Measurements from ENCODE around the gene SYK. TPM values are rescaled to one million over a fixed set of nuclear protein-coding genes. Genes with fewer than 3 reads are reported as not detected.

SYK gene
- polyA plus RNA-seq, 3 donors: 28.9 to 33.3 (median 31.1) TPM

GRCh38 chr9:90821697-90822096 lies 20.1 kb downstream of the SYK start:
- DNase-seq (ENCODE audit: low read depth in 3 of 3, low spot score in 2 of 3): no peak

- no peak for DNase-seq (ENCODE audit: low read depth in 3 of 3, low spot score in 2 of 3)
Measured at GRCh38 chr9:90822866-90823265, 21.2 kb downstream of the SYK start.

GRCh38 chr9:90825586-90825985 lies 24.0 kb downstream of the SYK start:
- no peak for DNase-seq (ENCODE audit: low read depth in 3 of 3, low spot score in 2 of 3)

- DNase-seq (ENCODE audit: low read depth in 3 of 3, low spot score in 2 of 3): no peak
Measured at GRCh38 chr9:90826326-90827020, 24.9 kb downstream of the SYK start.

GRCh38 chr9:90827181-90827871 lies 25.7 kb downstream of the SYK start:
- no peak for DNase-seq (ENCODE audit: low read depth in 3 of 3, low spot score in 2 of 3)

- DNase-seq (ENCODE audit: low read depth in 3 of 3, low spot score in 2 of 3): no peak
Measured at GRCh38 chr9:90830051-90830450, 28.4 kb downstream of the SYK start.

DNA sequence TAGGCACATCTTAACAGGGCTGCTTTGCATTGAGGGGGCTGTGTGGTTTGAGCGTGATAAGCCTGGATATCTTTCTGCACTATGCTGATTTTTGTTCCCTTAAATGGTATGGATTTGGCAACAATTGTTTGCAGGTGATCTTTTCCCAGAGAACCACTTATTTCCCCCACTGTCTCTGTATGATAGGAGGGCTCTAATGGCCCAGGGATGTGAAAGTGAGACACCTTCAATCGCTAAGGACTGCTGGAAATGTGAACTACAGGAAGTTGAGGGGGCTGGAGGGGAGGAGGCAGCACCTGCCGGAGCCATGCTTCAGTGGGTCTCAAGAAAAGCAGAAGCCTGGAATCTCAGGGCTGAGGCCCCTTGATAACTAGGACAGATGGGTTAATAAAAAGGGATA lies 29.4 kb downstream of the SYK start:
- DNase-seq (ENCODE audit: low read depth in 3 of 3, low spot score in 2 of 3): no peak

DNA sequence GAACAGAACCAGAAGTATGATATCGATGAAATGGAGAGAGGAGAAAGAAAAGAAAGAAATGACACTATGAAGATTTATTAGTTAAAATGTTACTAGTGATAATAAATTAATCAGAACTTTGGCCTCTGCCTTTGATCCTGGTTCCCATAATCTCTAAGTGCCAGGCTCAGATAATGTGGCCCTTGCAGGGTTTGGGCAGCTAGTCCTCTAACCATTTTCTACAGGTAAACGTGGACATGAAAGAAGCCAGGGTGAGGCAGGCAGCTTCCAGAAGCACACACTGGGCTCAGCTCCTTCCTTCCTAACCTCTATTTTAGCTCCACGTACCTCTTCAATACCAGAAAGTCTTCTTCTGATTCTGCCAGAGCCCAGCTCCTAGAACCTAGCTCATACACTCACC lies 30.6 kb downstream of the SYK start:
- DNase-seq (ENCODE audit: low read depth in 3 of 3, low spot score in 2 of 3): no peak

- no peak for DNase-seq (ENCODE audit: low read depth in 3 of 3, low spot score in 2 of 3)
Measured at GRCh38 chr9:90834828-90835595, 33.4 kb downstream of the SYK start.

GRCh38 chr9:90836411-90837080 lies 34.9 kb downstream of the SYK start:
- DNase-seq (ENCODE audit: low read depth in 3 of 3, low spot score in 2 of 3): no peak

DNA sequence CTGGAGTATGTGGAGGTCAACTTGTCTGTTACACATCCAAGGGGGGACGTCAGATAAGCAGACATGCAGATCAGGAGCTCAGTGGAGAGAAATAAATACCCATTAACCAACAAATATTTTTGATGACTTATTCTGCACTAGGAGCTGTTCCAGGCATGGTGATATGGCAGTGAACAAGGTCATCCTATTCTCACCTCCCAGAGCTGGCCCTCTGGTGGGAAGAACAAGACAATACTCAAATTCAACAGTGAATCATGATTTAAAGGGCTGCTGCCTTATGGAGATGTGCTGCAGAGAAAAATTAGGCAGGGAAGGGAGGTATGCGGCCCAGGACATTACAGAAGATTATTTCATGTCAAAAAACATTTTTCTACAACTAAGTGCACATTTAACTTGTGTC lies 36.5 kb downstream of the SYK start:
- DNase-seq (ENCODE audit: low read depth in 3 of 3, low spot score in 2 of 3): no peak

GRCh38 chr9:90838581-90839154 lies 37.0 kb downstream of the SYK start:
- no peak for DNase-seq (ENCODE audit: low read depth in 3 of 3, low spot score in 2 of 3)

DNA sequence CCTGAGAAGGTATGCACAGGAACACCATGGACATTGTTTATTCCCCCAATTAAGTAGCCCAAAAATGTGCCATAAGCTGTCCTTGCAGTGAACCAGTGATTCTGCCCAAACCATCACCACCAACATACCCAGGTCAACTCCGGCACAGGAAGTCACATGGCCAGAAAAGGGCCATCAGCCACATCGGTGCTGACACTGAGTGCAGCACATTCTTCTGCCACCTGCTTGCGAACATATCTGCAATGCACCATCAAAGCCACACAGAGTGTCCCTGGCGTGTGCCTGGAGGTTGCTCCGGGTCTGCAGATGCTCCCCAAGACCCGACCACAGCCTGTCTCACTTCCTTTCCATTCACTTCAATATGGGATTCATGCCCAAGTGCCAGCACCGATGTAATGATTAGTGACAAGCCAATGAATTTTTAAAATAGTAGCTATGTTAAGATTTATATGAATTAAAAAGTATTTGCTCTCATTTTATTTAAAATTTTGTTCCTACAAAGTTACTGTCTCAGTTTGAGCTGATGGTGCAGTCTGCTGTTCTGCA lies 37.6 kb downstream of the SYK start:
- no peak for DNase-seq (ENCODE audit: low read depth in 3 of 3, low spot score in 2 of 3)

- no peak for DNase-seq (ENCODE audit: low read depth in 3 of 3, low spot score in 2 of 3)
Measured at GRCh38 chr9:90840696-90841095, 39.1 kb downstream of the SYK start.

DNA sequence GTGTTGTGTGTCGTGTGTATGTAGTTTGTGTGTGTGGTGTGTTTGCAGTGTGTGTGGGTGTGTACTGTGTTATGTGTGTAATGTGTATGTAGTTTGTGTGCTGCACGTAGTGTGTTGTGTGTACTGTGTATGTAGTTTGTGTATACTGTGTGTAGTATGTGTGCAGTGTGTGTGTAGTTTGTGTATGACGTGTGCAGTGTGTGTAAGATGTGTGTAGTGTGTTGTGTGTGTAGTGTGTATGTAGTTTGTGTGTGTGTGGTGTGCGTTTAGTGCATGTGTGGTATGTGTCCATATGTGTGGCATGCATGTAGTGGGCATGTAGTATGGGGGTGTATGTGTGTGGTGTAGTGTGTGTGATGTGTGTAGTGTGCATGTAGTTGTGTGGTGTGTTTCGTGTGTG lies 39.6 kb downstream of the SYK start:
- no peak for DNase-seq (ENCODE audit: low read depth in 3 of 3, low spot score in 2 of 3)

- DNase-seq (ENCODE audit: low read depth in 3 of 3, low spot score in 2 of 3): no peak
Measured at GRCh38 chr9:90841615-90842014, 40.0 kb downstream of the SYK start.

- DNase-seq (ENCODE audit: low read depth in 3 of 3, low spot score in 2 of 3): no peak
Measured at GRCh38 chr9:90842176-90842777, 40.7 kb downstream of the SYK start.

DNA sequence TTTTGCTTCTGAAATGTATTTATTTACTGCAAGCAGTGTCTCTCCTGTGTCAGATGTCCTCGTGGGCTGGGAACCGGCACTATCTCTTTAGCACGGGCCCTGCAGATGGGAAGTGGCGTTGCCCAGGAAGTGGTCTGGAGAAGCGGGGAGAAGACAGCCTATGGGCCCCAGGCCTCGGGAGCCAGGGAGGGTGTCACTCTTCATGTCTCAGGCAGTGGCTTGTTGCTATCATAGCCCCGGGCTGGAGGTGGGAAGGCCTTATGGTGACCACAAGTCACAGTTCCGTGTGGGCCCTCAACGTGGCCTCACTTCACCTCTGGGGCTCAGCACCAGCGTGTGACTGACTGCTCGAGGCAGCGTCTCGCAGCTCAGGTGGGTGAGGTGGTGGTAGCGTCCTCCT lies 41.4 kb downstream of the SYK start:
- no peak for DNase-seq (ENCODE audit: low read depth in 3 of 3, low spot score in 2 of 3)

DNA sequence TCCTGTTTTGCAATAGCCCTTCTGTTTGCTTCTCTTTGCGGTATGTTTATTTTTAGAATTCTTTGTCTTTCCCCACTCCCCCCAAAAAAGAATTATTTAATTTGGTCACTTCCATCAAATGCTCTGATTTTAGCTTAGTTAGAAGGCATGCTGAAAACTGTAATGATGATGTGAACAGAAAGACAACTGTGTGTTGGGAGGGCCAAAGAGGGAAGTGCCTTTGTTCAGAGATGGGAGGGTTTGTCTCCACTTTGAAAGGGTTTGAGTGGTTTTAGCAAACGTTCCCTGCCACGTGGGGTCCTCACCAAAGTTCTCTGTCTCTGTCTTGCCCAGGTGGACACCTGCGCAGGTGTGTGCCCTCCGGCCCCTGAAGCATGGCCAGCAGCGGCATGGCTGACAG lies 41.9 kb downstream of the SYK start:
- DNase-seq (ENCODE audit: low read depth in 3 of 3, low spot score in 2 of 3): no peak

GRCh38 chr9:90844326-90844725 lies 42.7 kb downstream of the SYK start:
- no peak for DNase-seq (ENCODE audit: low read depth in 3 of 3, low spot score in 2 of 3)

Measured in right renal cortex interstitium (tissue), 3 donors.